GM12892 (cell line): ENCODE measurements around the gene RPS6KA1.
A peak's percentile ranks its signal among the peaks of the same experiment; 100 is the strongest.

Experiments
- DNase-seq: peaks from one replicate; pipeline ENCODE4 v3.0.0; 2011; ENCODE audit not compliant: insufficient read length
- FAIRE-seq: peaks from 2 replicates; lab custom pipeline; 2011; peaks lifted over from hg19 to GRCh38; lab: Jason Lieb, UNC
- POLR2A ChIP-seq: IDR thresholded peaks from 2 replicates; pipeline ENCODE4 v1.6.1; 2011; ENCODE audit warnings: low read depth, low read length, control low read depth
- POLR2AphosphoS5 ChIP-seq: IDR thresholded peaks from 2 replicates; pipeline ENCODE4 v1.6.1; 2011; ENCODE audit warnings: low read depth, low read length, control low read depth
- TAF1 ChIP-seq: IDR thresholded peaks from 2 replicates; pipeline ENCODE4 v1.6.1; 2011; ENCODE audit warnings: low read depth, mild to moderate bottlenecking, control low read depth, low read length, borderline replicate concordance

RPS6KA1 gene

DNA sequence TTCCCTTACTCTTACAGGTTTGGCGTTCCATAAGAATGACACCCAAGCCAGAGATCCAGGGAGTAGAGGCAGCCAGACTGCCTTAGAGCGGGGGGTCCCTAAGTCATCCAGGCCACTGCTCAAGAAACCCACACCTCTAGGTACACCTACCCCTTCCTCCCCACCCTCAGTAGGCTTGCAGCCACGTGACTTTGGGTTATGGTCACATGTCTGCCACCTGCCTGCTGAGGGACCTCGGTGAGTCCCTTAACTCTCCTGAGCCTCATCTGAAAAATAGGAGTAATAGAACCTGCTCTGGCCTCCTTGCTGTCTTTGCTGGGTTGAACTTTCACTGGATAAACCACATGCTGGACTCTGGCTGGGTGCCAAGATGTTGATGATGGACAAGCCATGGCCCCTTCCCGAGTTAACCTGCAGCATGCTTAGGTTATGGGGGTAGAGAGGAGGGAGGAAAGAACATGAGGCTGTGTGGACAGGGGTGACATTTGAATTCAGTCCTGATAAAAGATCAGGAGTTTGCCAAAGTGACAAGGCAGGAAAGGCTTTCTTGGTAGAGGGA is 4.5 kb downstream of the RPS6KA1 start:
- TF ChIP-seq TAF1 (no peak), POLR2A (no peak), POLR2AphosphoS5 (no peak)
- DNase-seq (no peak), FAIRE-seq (no peak)

DNA sequence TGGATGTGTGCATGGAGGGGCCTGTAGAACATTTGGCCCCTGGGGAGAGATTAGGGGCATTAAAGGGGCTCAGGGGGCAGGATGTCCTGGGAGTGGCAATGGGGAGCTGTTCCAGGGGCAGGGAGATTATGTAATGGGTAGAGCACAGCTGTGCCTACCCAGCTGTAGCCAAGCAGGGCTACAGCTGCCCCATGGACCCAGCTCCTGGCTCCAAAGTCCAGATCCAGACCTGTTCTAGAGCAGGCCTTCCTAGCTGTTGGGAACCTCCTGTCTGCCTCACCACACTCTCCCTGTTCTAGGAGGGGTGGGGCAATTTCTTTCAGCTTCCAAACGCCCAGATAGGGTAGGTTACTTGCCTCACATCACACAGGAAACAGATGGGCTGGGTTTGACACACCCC is 5.6 kb downstream of the RPS6KA1 start:
- DNase-seq (peak; percentile 5), FAIRE-seq (no peak)
- no peak for TF ChIP-seq POLR2AphosphoS5
- no peak for TF ChIP-seq TAF1
- TF ChIP-seq POLR2A, result no peak

DNA sequence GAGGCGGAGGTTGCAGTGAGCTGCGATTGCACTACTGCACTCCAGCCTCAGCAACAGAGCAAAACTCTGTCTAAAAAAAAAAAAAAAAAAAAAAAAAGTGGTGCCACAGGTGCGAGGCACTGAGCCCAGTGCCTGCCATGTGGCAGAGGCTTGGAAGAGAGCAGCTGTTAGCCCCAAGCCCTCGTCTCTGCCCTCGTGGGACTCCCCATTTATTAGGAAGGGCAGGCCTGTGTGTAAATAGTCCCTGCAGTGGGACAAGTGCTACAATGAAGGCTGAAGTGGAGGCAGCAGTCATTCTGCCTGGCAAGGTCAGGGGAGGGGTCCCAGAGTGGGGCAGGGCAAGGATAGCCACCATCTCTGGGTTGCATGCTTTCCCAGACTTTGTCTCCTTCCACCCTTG is 6.5 kb downstream of the RPS6KA1 start:
- no peak for DNase-seq
- FAIRE-seq, result no peak
- no peak for TF ChIP-seq POLR2AphosphoS5
- TF ChIP-seq TAF1, result no peak
- TF ChIP-seq POLR2A, result no peak

DNA sequence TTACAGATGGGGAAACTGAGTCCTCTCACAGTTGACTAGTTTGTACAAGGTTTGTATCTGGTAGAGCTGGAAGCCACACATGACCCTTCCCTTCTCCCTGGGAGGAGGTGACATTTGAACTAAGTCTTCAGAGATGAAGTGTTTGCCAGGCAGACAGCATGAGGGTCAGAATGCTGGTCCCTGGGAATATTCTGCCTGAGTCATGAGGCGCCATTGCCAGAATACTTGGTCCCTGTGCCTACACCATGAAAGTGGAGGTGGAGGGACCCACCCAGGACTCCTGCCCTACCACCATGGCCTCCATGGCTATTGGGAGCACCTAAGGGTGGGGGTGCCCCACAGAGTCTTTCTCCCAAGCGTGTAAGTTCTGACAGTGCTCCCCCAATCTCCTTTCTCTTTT is 7.0 kb downstream of the RPS6KA1 start:
- DNase-seq (peak; percentile 2), FAIRE-seq (no peak)
- TF ChIP-seq TAF1 (no peak), POLR2A (no peak), POLR2AphosphoS5 (no peak)

DNA sequence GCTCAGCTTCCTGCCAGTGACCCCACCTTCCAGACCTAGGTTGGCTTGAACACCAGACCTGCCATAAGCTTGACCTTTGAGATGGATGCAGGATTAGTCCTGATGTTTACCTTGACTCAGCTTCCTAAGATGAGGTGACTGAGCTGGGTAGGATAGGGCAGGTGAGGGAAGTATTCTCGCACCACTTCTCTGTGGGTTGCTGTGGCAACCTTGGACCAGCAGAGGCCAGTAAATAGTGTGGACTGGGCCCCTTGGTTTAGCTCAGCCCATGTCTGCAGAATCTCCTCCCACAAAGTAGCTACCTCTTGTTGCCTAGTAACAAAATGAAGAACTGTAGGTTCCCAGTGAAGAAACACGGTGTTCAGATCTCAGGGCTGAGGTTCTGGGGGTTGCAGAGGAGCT is 8.4 kb downstream of the RPS6KA1 start:
- no peak for DNase-seq
- TF ChIP-seq POLR2AphosphoS5 (no peak), POLR2A (no peak), TAF1 (no peak)
- FAIRE-seq, result peak; percentile 78

DNA sequence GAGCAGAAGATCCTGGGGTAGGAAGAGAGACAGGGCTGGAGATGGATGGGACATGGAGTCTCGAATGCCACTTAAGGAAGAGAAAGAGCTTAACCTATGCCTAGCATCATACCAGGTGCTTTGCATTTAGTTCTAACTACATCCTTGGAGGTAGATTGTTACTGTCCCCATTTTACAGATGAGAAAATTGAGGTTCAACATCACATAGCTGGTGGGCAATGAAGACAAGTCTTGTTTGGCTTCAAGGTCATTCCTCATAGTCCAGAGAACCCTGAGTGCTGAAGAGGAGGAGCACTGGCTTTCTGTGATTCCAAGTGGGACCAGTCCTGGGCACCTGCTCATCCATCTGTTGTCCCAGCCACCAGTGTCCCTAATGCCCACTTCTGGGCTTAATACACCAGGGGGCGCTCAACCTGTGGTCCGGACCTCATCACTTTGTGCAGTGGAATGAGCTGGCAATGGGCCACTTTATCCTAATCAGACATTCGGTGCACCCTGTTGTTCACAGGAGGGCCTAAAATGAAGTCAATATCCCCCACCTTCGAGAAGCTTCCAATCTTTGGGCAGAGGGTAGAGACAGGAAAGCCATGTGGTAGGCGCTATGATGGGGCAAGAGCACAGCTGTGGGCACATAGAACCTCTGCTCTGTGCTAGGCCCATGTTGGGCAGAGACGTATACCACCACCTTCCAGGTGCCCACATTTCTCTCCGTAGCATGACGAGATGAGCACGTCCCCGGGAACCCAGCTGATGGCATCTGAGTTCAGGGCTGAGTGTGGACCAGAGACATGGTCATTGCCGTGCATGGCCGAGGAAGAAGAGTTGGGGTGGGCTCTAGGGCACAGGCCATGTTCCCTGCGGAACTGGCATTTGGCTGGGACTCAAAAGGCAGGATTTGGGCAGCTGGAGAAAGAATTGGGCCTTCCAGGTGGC is 9.2 kb downstream of the RPS6KA1 start:
- DNase-seq (peak; percentile 56), FAIRE-seq (peak; percentile 70)
- TF ChIP-seq POLR2A, result no peak
- TF ChIP-seq TAF1, result no peak
- TF ChIP-seq POLR2AphosphoS5, result no peak

DNA sequence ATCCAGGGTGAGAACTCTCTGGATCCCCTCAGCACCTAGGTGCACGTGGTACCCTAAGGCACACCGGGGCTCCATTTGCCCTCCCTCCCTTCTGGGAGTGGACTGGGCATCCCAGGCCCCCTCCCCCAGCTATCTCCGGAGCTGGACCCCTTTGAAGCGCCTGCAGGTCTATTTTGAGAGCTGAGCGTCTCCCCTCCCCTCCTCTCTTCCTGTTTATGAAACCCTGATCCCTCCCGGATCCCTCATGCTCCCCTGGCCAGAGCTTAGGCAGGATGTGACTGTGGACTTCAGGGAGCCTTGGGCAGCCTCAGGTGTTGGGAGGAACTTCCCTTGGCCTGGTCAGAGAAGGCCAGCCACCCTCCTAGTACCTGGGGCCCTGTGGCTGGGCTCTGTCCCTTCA is 10.2 kb downstream of the RPS6KA1 start:
- FAIRE-seq (no peak), DNase-seq (no peak)
- no peak for TF ChIP-seq POLR2AphosphoS5
- no peak for TF ChIP-seq POLR2A
- TF ChIP-seq TAF1, result no peak

DNA sequence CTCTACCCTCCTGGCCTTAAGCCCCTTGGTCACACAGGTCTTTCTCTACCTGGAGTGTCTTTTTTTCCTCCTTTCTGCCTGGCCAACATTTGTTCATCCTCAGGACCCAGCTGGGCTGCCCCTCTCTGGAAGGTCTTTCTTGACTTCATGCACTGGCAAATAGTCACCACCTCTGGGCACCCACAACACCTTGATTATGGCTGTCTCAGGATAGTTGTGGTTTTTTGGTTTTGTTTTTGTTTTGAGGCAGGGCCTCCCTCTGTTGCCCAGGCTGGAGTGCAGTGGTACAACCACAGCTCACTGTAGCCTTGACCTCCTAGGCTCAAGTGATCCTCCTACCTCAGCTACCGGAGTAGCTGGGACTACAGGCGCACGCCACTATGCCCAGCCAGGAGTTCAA is 10.8 kb downstream of the RPS6KA1 start:
- TF ChIP-seq TAF1, result no peak
- no peak for TF ChIP-seq POLR2AphosphoS5
- TF ChIP-seq POLR2A, result no peak
- FAIRE-seq (no peak), DNase-seq (no peak)

DNA sequence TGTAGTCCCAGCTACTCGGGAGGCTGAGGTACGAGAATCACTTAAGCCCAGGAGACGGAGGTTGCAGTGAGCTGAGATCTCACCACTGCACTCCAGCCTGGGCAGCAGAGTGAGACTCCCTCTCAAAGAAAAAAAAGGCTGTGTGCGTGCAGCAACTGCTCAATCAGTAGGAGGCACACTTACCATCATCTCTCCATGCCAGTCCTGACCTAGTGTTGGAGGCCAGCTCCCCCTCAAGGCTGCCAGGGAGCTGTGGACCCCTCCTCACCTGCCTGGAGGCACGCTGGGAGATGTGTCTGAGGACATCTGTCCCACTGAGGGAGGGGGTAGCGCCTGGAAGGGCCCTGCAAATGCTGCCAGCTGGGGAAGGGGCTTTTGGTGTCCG is 11.9 kb downstream of the RPS6KA1 start:
- no peak for TF ChIP-seq POLR2A
- no peak for TF ChIP-seq POLR2AphosphoS5
- no peak for TF ChIP-seq TAF1
- FAIRE-seq (no peak), DNase-seq (no peak)

DNA sequence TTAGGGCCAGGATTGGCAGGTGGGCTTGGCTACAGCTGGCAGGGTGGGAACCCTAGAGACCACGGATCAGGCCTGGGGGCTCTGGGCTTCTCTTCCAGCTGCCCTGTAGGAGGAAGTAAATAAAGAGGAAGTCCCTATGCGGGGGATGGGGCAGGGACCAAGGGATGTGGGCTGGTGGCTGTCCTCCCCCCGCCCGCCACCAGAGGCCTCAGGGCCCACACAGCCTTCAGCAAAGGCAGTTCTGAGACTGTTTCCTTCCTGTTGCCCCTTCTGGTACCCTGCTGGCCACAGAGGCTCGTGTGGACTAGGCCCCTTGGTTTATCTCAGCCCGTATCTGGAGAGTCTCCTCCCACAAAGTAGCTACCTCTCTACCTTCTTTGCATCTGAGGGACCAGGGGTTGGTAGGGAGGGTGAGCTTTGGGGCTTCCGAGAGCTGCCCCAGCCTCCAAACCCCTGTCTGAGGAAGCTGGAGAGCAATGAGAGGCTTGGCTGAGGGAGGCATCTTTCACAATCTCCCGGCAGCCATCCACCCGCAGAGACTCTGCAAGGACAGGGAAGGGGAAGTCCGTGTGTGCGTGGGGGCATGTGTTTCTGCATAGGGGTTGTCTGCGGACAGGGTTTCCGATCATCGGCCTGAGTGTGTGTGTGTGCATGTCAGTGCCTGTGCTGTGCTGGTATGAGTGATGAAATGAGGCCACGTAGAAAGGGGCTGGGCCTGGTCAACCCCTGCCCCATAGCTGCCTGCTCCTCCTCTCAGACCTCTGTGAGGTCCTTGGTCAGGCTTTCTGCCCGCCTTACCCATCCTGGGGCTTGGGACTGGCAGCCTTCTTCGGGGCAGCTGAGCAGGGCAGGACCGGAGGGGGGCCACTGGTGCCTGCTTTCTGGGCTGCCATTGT is 12.5 kb downstream of the RPS6KA1 start:
- TF ChIP-seq POLR2A (peak; percentile 75; the same call in 1 of the 2 replicates), TAF1 (peak; percentile 37; the same call in 1 of the 2 replicates), POLR2AphosphoS5 (peak; percentile 79)
- FAIRE-seq (peak; percentile 99), DNase-seq (peak; percentile 92)

DNA sequence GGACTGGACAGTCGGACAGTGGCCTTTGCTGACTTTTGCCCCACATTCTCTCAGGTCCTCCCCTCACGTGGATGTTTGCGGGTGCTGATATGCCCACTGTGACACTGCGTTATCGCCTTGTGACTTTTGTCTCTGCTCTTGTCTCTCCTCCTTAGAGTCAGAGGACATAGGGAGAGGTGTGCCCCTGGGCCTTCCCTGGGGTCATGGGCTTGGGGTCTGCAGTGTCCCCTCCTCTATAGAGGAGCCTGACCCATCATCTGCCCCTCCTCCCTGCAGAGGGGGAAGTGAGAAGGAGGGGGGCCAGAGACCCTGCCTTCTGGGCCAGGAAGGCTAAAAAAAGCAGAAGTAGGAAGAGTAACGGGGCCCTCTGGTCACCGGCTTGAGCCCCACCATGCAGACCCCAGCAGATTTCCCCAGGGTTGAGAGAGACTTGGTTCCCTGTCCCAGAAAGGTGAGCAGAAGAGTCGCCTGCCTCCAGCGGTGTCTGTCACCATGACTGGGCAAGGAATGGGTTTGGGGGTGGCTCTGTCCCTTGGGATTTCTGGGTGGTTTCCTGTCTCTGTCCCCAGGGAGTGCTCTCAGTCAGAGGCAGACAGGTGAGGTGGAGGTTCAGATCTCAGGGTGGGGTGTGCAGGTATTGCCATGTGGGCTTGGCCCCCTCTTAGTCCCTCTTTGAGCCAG is 13.3 kb downstream of the RPS6KA1 start:
- TF ChIP-seq POLR2AphosphoS5 (no peak), TAF1 (no peak), POLR2A (no peak)
- no peak for FAIRE-seq
- DNase-seq, result no peak
